ENCODE measurements around the gene XYLT1. TPM values are rescaled to one million over a fixed set of nuclear protein-coding genes. Genes with fewer than 3 reads are reported as not detected.
"Not testable (repeated sequence)": the region's sequence is repeated elsewhere in the genome, so short reads cannot be mapped to it uniquely, and the experiment has no call there.

The XYLT1 gene
- total RNA-seq, 1 experiment from 2014 or later = 12.5 TPM

DNA sequence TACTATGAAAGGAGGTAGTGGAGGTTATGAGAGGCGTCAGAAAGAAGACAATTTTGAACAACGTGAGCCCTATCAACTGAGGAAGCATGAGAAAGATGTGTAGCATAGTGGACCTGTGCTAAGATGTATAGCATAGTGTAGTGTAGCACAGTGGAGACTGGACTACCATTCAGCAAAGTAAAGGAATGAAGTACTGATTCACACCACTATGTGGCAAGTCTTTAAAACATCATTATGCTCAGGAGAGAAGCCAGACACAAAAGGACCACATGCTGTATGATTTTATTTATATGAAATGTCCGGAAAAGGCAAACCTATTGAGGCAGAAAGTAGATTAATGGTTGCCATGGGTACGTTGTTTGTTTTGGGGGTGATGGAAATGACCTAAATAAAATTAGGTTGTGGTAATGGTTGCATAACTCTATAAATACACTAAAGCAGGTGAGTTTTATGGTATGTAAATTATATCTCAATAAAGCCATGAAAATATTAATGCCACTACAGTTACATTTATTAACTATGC is 20.4 kb upstream of the XYLT1 start:
- ChIA-PET CTCF (no interaction called here), POLR2A (no interaction called here)
- H3K4me1 ChIP-seq = peaks cover 21% of the 10 kb centered on the region
- TF ChIP-seq, protein P1, sequence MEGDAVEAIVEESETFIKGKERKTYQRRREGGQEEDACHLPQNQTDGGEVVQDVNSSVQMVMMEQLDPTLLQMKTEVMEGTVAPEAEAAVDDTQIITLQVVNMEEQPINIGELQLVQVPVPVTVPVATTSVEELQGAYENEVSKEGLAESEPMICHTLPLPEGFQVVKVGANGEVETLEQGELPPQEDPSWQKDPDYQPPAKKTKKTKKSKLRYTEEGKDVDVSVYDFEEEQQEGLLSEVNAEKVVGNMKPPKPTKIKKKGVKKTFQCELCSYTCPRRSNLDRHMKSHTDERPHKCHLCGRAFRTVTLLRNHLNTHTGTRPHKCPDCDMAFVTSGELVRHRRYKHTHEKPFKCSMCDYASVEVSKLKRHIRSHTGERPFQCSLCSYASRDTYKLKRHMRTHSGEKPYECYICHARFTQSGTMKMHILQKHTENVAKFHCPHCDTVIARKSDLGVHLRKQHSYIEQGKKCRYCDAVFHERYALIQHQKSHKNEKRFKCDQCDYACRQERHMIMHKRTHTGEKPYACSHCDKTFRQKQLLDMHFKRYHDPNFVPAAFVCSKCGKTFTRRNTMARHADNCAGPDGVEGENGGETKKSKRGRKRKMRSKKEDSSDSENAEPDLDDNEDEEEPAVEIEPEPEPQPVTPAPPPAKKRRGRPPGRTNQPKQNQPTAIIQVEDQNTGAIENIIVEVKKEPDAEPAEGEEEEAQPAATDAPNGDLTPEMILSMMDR (IDR thresholded peaks at IDR 0.05; ENCODE audit: insufficient read depth in 1 of 2, low read depth in 1 of 2, low read length in 1 of 2, severe bottlenecking in 1 of 2, unreplicated experiment in 1 of 2) = no peak
- intact Hi-C loops (cut with micrococcal nuclease; ENCODE audit: unreplicated experiment) = no loop called here
- H3K9me3 ChIP-seq = no peaks in the 10 kb centered on the region
- H3K27me3 Mint-ChIP-seq (ENCODE audit: insufficient read depth, unreplicated experiment) = no peaks in the 10 kb centered on the region
- no peaks in the 10 kb centered on the region for H3K36me3 ChIP-seq (ENCODE audit: control insufficient read depth, insufficient read depth, low read length)
- H3K4me3 Mint-ChIP-seq (ENCODE audit: unreplicated experiment) = no peak overlapping the region
- no peaks in the 10 kb centered on the region for H3K27me3 ChIP-seq (replicated peaks; ENCODE audit: control insufficient read depth, insufficient read depth, low read length)
- no peaks in the 10 kb centered on the region for H3K36me3 Mint-ChIP-seq (ENCODE audit: insufficient read depth, unreplicated experiment)
- peaks cover 7% of the 10 kb centered on the region for H3K4me1 Mint-ChIP-seq (ENCODE audit: low read depth, unreplicated experiment)
- no peak for DNase-seq
- no peak overlapping the region for H3K27ac Mint-ChIP-seq (ENCODE audit: unreplicated experiment)
- BruUV-seq (replicated peaks) = no TSS peak
- H3K9me3 Mint-ChIP-seq (ENCODE audit: unreplicated experiment) = no peaks in the 10 kb centered on the region
- no peak overlapping the region for H3K4me3 ChIP-seq (ENCODE audit: low read depth, low read length)

GRCh38 chr16:17488506-17488905 is 17.7 kb upstream of the XYLT1 start:
- intact Hi-C loops (cut with micrococcal nuclease; ENCODE audit: unreplicated experiment) = no loop called here
- no peak overlapping the region for H3K4me3 ChIP-seq (ENCODE audit: low read depth, low read length)
- H3K36me3 ChIP-seq (ENCODE audit: control insufficient read depth, insufficient read depth, low read length) = no peaks in the 10 kb centered on the region
- ChIA-PET POLR2A (no interaction called here), CTCF (no interaction called here)
- Mint-ChIP-seq H3K27me3 (ENCODE audit: insufficient read depth, unreplicated experiment) (no peaks in the 10 kb centered on the region), H3K4me1 (ENCODE audit: low read depth, unreplicated experiment) (peaks cover 5% of the 10 kb centered on the region), H3K9me3 (ENCODE audit: unreplicated experiment) (no peaks in the 10 kb centered on the region), H3K36me3 (ENCODE audit: insufficient read depth, unreplicated experiment) (no peaks in the 10 kb centered on the region), H3K4me3 (ENCODE audit: unreplicated experiment) (no peak overlapping the region), H3K27ac (ENCODE audit: unreplicated experiment) (no peak overlapping the region)
- H3K9me3 ChIP-seq = no peaks in the 10 kb centered on the region
- DNase-seq = no peak
- BruUV-seq (replicated peaks) = no TSS peak
- TF ChIP-seq, protein P1 (IDR thresholded peaks at IDR 0.05; ENCODE audit: insufficient read depth in 1 of 2, low read depth in 1 of 2, low read length in 1 of 2, severe bottlenecking in 1 of 2, unreplicated experiment in 1 of 2) = no peak
- H3K4me1 ChIP-seq = peaks cover 8% of the 10 kb centered on the region
- H3K27me3 ChIP-seq (replicated peaks; ENCODE audit: control insufficient read depth, insufficient read depth, low read length) = no peaks in the 10 kb centered on the region

GRCh38 chr16:17483351-17483750 is 12.6 kb upstream of the XYLT1 start:
- Mint-ChIP-seq H3K27me3 (ENCODE audit: insufficient read depth, unreplicated experiment) (no peaks in the 10 kb centered on the region), H3K4me1 (ENCODE audit: low read depth, unreplicated experiment) (peaks cover 39% of the 10 kb centered on the region)
- TF ChIP-seq, protein P1 (IDR thresholded peaks at IDR 0.05; ENCODE audit: insufficient read depth in 1 of 2, low read depth in 1 of 2, low read length in 1 of 2, severe bottlenecking in 1 of 2, unreplicated experiment in 1 of 2) = no peak

DNA sequence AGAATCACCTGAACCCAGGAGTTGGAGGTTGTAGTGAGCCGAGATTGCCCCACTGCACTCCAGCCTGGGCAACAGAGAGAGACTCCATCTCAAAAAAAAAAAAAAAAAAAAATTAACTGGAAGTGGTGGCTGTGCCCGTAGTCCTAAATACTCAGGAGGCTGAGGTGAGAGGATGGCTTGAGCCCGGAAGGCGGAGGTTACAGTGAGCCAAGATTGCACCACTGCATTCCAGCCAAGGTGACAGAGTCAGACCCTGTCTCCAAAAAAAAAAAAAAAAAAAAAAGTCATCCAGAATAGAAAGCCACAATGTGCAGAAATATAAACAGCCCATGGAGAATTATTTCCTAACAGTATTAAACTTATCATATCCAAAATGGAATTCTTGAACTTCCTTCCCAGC is 11.6 kb upstream of the XYLT1 start:
- H3K4me1 Mint-ChIP-seq (ENCODE audit: low read depth, unreplicated experiment) = peaks cover 39% of the 10 kb centered on the region
- intact Hi-C loops (cut with micrococcal nuclease; ENCODE audit: unreplicated experiment); H3K27me3 Mint-ChIP-seq (ENCODE audit: insufficient read depth, unreplicated experiment); H3K27me3 ChIP-seq (replicated peaks; ENCODE audit: control insufficient read depth, insufficient read depth, low read length); H3K4me3 Mint-ChIP-seq (ENCODE audit: unreplicated experiment); POLR2A ChIA-PET; H3K9me3 Mint-ChIP-seq (ENCODE audit: unreplicated experiment); H3K36me3 ChIP-seq (ENCODE audit: control insufficient read depth, insufficient read depth, low read length); H3K9me3 ChIP-seq; DNase-seq; H3K4me3 ChIP-seq (ENCODE audit: low read depth, low read length); BruUV-seq (replicated peaks); H3K36me3 Mint-ChIP-seq (ENCODE audit: insufficient read depth, unreplicated experiment): not testable (repeated sequence)
- peak overlapping the region; percentile 79 for H3K27ac Mint-ChIP-seq (ENCODE audit: unreplicated experiment)
- CTCF ChIA-PET = interaction anchor here (1.6 to 2.7 kb wide), 2 partner anchors 15 to 97 kb away, joined by 4 to 14 read pairs; no protein-coding TSS in a partner anchor
- peaks cover 63% of the 10 kb centered on the region for H3K4me1 ChIP-seq

More at GRCh38 chr16:17483351-17483750, 12.6 kb upstream of the XYLT1 start:
- H3K36me3 ChIP-seq (ENCODE audit: control insufficient read depth, insufficient read depth, low read length) = no peaks in the 10 kb centered on the region
- no peaks in the 10 kb centered on the region for H3K9me3 ChIP-seq
- no peak overlapping the region for H3K4me3 ChIP-seq (ENCODE audit: low read depth, low read length)
- peak overlapping the region; percentile 79 for H3K27ac Mint-ChIP-seq (ENCODE audit: unreplicated experiment)
- CTCF ChIA-PET = no interaction called here
- peak overlapping the region; percentile 56 for H3K4me3 Mint-ChIP-seq (ENCODE audit: unreplicated experiment)
- DNase-seq = peak; percentile 57 to 74
- no TSS peak for BruUV-seq (replicated peaks)
- intact Hi-C loops (cut with micrococcal nuclease; ENCODE audit: unreplicated experiment) = no loop called here
- H3K4me1 ChIP-seq = peaks cover 57% of the 10 kb centered on the region
- POLR2A ChIA-PET = no interaction called here
- no peaks in the 10 kb centered on the region for H3K27me3 ChIP-seq (replicated peaks; ENCODE audit: control insufficient read depth, insufficient read depth, low read length)
- H3K9me3 Mint-ChIP-seq (ENCODE audit: unreplicated experiment) = no peaks in the 10 kb centered on the region
- peaks cover 7% of the 10 kb centered on the region for H3K36me3 Mint-ChIP-seq (ENCODE audit: insufficient read depth, unreplicated experiment)
